Smooth muscle cell (in vitro differentiated cells): ENCODE data around the gene EIF3L. TPM values are rescaled to one million over a fixed set of nuclear protein-coding genes. Genes with fewer than 3 reads are reported as not detected.

Experiments used
- DNase-seq: peaks from one replicate; lab custom pipeline; 2025; ENCODE audit not compliant: unreplicated experiment; lab: John Stamatoyannopoulos, UW
- H2AFZ ChIP-seq: fragments of 200-600 bp; sonication (generic); 2 replicates; pipeline ENCODE4 v1.6.0; 2016; ENCODE audit warnings: antibody characterized with exemption, low read depth, mild to moderate bottlenecking
- H3F3A ChIP-seq: fragments of 200-600 bp; sonication (generic); 2 replicates; pipeline ENCODE4 v1.6.0; 2017; ENCODE audit warnings: antibody characterized with exemption, low read depth
- H3K27ac ChIP-seq: fragments of 200-600 bp; sonication (generic); 2 replicates; pipeline ENCODE4 v1.5.1; 2016; ENCODE audit warnings: low read depth, mild to moderate bottlenecking
- H3K27me3 ChIP-seq: fragments of 200-600 bp; sonication (generic); 2 replicates; pipeline ENCODE4 v1.6.1; 2016; ENCODE audit warnings: low read depth, mild to moderate bottlenecking
- H3K36me3 ChIP-seq: fragments of 200-600 bp; sonication (generic); 2 replicates; pipeline ENCODE4 v1.5.1; 2016; ENCODE audit warnings: low read depth
- H3K4me1 ChIP-seq: fragments of 200-600 bp; sonication (generic); 2 replicates; pipeline ENCODE4 v1.5.1; 2016; ENCODE audit warnings: low read depth
- H3K4me2 ChIP-seq: fragments of 200-600 bp; sonication (generic); 2 replicates; pipeline ENCODE4 v1.6.0; 2016; ENCODE audit warnings: mild to moderate bottlenecking
- H3K4me3 ChIP-seq: fragments of 200-600 bp; sonication (generic); 2 replicates; pipeline ENCODE4 v1.5.1; 2016; ENCODE audit warnings: mild to moderate bottlenecking
- H3K79me2 ChIP-seq: fragments of 200-600 bp; sonication (generic); 2 replicates; pipeline ENCODE4 v1.6.0; 2016; ENCODE audit warnings: low read depth, mild to moderate bottlenecking
- H3K9ac ChIP-seq: fragments of 200-600 bp; sonication (generic); 2 replicates; pipeline ENCODE4 v1.6.0; 2016; ENCODE audit warnings: low read depth
- H3K9me3 ChIP-seq: fragments of 200-600 bp; sonication (generic); replicated peaks from 2 replicates; pipeline ENCODE4 v1.5.1; 2016; ENCODE audit warnings: low read depth
- H4K20me1 ChIP-seq: fragments of 200-600 bp; sonication (generic); 2 replicates; pipeline ENCODE4 v1.6.0; 2016; ENCODE audit warnings: low read depth
- CTCF ChIP-seq: fragments of 200-600 bp; sonication (generic); IDR thresholded peaks from 2 replicates; pipeline ENCODE4 v1.5.1; 2017; ENCODE audit warnings: borderline replicate concordance, mild to moderate bottlenecking, antibody characterized with exemption; ENCODE audit not compliant: insufficient read depth, poor library complexity, severe bottlenecking
- WGBS: methylation state at CpG from one replicate; pipeline ENCODE4 v1.1.7; 2016; ENCODE audit warnings: low lambda C conversion rate; 5-methylcytosine and 5-hydroxymethylcytosine counted together
- polyA plus RNA-seq: library from polyadenylated mRNA; unstranded; fragments of >200 nt; fragmentation: Nextera tagmentation; extraction: Ambion mirVana; gene quantifications from 2 replicates; pipeline ENCODE4 v1.2.1, GENCODE V29; 2016
- total RNA-seq: library from RNA; depleted of rRNA; stranded (reverse); fragments of >200 nt; gene quantifications from 2 replicates; pipeline ENCODE4 v1.2.3, GENCODE V29; 2014

EIF3L gene
- total and polyA plus RNA-seq, 2 experiments from 2014 or later = 182 to 274 TPM

GRCh38 chr22:37819105-37819433 is 30.1 kb upstream of the EIF3L start:
- peak overlapping the region; percentile 48 for H3K4me3 ChIP-seq
- H3K4me2 ChIP-seq = peak overlapping the region; percentile 87
- no peaks in the 10 kb centered on the region for H3F3A ChIP-seq
- H3K27ac ChIP-seq = no peak overlapping the region
- no peak overlapping the region for H3K9ac ChIP-seq
- no peaks in the 10 kb centered on the region for H3K9me3 ChIP-seq
- H3K4me1 ChIP-seq = peaks cover 7% of the 10 kb centered on the region
- no peaks in the 10 kb centered on the region for H3K79me2 ChIP-seq
- WGBS = 37% methylated on average over 14 of the region's 14 CpGs
- DNase-seq = no peak
- H3K27me3 ChIP-seq = peaks cover 46% of the 10 kb centered on the region
- TF ChIP-seq CTCF = no peak
- H2AFZ ChIP-seq = no peak overlapping the region
- no peaks in the 10 kb centered on the region for H3K36me3 ChIP-seq
- H4K20me1 ChIP-seq = no peaks in the 10 kb centered on the region

DNA sequence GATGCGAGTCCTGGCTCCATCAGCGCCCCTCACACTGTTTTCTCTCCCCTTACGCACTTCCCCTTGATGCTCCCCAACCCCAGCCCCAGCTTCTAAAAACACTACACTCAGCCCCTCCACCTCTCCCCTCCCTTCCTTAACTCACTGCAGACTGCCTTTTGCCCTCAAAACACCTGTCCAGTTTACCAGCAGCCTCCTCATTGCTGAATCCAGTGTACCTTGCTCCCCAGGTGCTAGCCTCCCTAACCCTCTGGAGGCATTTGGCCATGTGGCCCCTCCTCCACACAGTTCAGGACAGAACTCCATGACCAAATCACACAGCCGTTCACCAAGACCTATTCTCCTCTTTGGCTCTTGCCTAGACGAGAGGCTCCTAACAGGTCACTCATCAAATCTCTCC is 28.9 kb upstream of the EIF3L start:
- Histone ChIP-seq H2AFZ (no peak overlapping the region), H3K4me3 (no peak overlapping the region), H3F3A (no peaks in the 10 kb centered on the region), H4K20me1 (no peaks in the 10 kb centered on the region), H3K27me3 (peaks cover 53% of the 10 kb centered on the region), H3K9me3 (no peaks in the 10 kb centered on the region), H3K4me2 (no peak overlapping the region), H3K9ac (no peak overlapping the region), H3K36me3 (no peaks in the 10 kb centered on the region), H3K79me2 (no peaks in the 10 kb centered on the region), H3K27ac (no peak overlapping the region), H3K4me1 (peaks cover 7% of the 10 kb centered on the region)
- TF ChIP-seq CTCF = no peak
- DNase-seq = no peak
- WGBS = 83% methylated on average over 5 of the region's 5 CpGs

DNA sequence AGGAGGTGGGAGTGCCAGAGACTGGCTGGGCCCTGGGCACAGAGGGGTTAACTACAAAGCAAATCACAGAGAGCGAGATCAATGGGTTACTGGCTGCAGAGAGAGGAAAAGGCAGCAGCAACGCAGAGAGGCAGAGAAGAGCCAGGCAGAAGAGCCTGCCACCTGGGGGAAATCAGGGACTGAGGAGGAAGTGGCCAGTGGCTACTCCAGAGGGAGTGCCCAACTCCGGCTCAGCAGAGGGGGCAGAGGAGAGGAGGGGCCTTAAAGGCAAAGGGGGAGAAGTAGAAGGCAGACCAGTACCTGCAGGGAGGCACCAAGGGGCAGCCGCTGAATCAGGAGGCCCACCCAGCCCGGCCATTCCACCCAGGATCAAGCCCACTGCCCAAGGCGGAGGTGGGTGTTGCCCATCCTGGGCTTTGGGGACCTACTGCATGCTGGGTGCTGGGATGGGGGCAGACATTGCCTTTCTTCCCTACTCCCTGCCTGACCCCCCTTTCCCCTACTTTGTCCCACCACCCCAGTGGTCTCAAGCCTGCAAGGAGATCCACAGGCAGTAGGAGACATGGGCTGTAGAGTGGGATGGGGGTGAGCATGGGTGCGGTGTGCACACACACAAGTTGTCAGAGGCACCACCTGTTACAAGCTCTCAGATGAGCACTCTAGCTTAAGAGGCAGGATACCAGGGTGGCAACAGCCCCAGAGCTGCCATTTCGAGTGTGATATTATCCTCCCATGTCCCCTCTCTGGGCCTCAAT is 27.0 kb upstream of the EIF3L start:
- Histone ChIP-seq H2AFZ (no peak overlapping the region), H3K4me3 (no peak overlapping the region), H3K36me3 (no peaks in the 10 kb centered on the region), H4K20me1 (no peaks in the 10 kb centered on the region), H3K9ac (no peak overlapping the region), H3K4me2 (no peak overlapping the region), H3K9me3 (no peaks in the 10 kb centered on the region), H3K27me3 (peaks cover 58% of the 10 kb centered on the region), H3K79me2 (no peaks in the 10 kb centered on the region), H3K4me1 (peaks cover 7% of the 10 kb centered on the region), H3F3A (no peaks in the 10 kb centered on the region), H3K27ac (no peak overlapping the region)
- no peak for TF ChIP-seq CTCF
- no peak for DNase-seq
- 63% methylated on average over 8 of the region's 8 CpGs for WGBS
